ENCODE data around the gene TAB2.

DNA sequence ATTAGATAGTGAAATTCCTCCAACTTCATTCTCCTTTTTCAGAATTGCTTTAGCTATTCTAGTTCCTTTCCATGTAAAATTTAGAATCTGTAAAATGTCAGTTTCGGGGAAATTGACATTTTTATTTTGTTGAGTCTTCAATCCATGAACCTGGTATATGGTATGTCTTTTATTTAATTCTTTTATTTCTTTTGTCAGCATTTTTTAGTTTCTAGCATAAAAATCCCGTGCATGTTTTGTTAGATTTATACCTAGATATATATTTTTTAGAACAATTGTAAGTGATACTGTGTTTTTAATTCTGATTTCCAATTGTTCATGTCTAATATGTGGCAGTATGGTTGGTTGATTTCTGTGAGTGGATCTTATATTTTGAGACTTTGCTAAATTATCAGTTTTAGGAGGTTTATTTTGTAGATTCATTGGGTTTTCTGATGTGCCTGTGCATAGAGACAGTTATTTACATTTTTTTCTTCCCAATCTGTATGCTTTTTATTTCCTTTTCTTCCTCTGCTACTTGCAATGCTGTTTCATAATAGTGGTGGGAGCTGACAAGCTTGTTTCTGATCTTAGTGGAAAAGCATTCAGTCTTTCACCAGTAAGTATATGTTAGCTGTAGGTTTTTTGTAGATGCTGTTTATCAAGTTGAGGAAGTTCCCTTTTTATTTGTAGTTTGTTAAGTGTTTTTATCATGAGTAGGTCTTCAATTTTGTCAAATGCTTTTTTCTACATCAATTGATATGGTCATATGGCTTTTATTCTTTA, 13.7 kb downstream of the TAB2 start:
- TF ChIP-seq, protein P1, sequence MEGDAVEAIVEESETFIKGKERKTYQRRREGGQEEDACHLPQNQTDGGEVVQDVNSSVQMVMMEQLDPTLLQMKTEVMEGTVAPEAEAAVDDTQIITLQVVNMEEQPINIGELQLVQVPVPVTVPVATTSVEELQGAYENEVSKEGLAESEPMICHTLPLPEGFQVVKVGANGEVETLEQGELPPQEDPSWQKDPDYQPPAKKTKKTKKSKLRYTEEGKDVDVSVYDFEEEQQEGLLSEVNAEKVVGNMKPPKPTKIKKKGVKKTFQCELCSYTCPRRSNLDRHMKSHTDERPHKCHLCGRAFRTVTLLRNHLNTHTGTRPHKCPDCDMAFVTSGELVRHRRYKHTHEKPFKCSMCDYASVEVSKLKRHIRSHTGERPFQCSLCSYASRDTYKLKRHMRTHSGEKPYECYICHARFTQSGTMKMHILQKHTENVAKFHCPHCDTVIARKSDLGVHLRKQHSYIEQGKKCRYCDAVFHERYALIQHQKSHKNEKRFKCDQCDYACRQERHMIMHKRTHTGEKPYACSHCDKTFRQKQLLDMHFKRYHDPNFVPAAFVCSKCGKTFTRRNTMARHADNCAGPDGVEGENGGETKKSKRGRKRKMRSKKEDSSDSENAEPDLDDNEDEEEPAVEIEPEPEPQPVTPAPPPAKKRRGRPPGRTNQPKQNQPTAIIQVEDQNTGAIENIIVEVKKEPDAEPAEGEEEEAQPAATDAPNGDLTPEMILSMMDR (tag by site-specific recombination; IDR thresholded peaks at IDR 0.05), result no peak
- TF ChIP-seq ZNF843 (tag by site-specific recombination; IDR thresholded peaks at IDR 0.05), result no peak
- no peak for TF ChIP-seq ZBTB7A (tag by site-specific recombination; IDR thresholded peaks at IDR 0.05; ENCODE audit: low read depth)
- TF ChIP-seq, protein P2, sequence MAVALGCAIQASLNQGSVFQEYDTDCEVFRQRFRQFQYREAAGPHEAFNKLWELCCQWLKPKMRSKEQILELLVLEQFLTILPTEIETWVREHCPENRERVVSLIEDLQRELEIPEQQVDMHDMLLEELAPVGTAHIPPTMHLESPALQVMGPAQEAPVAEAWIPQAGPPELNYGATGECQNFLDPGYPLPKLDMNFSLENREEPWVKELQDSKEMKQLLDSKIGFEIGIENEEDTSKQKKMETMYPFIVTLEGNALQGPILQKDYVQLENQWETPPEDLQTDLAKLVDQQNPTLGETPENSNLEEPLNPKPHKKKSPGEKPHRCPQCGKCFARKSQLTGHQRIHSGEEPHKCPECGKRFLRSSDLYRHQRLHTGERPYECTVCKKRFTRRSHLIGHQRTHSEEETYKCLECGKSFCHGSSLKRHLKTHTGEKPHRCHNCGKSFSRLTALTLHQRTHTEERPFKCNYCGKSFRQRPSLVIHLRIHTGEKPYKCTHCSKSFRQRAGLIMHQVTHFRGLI (tag by site-specific recombination; IDR thresholded peaks at IDR 0.05), result no peak
- TF ChIP-seq, protein P3, sequence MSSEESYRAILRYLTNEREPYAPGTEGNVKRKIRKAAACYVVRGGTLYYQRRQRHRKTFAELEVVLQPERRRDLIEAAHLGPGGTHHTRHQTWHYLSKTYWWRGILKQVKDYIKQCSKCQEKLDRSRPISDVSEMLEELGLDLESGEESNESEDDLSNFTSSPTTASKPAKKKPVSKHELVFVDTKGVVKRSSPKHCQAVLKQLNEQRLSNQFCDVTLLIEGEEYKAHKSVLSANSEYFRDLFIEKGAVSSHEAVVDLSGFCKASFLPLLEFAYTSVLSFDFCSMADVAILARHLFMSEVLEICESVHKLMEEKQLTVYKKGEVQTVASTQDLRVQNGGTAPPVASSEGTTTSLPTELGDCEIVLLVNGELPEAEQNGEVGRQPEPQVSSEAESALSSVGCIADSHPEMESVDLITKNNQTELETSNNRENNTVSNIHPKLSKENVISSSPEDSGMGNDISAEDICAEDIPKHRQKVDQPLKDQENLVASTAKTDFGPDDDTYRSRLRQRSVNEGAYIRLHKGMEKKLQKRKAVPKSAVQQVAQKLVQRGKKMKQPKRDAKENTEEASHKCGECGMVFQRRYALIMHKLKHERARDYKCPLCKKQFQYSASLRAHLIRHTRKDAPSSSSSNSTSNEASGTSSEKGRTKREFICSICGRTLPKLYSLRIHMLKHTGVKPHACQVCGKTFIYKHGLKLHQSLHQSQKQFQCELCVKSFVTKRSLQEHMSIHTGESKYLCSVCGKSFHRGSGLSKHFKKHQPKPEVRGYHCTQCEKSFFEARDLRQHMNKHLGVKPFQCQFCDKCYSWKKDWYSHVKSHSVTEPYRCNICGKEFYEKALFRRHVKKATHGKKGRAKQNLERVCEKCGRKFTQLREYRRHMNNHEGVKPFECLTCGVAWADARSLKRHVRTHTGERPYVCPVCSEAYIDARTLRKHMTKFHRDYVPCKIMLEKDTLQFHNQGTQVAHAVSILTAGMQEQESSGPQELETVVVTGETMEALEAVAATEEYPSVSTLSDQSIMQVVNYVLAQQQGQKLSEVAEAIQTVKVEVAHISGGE (tag by site-specific recombination; conservative IDR thresholded peaks at IDR 0.05; ENCODE audit: low read depth), result no peak
- TF ChIP-seq ZSCAN23 (tag by site-specific recombination; IDR thresholded peaks at IDR 0.05), result no peak
